Measurements from ENCODE around the gene CCDC9B.

- no peak for TF ChIP-seq CTCF (IDR thresholded peaks at IDR 0.05)
- no peak for TF ChIP-seq POLR2A (IDR thresholded peaks at IDR 0.05)
Observed at GRCh38 chr15:40281801-40282146, 59.0 kb downstream of the CCDC9B start.

Measured in esophagus squamous epithelium (tissue), 4 donors.